ENCODE data around the gene CPN2. TPM values are rescaled to one million over a fixed set of nuclear protein-coding genes. Genes with fewer than 3 reads are reported as not detected.

The CPN2 gene
- total RNA-seq, 2 experiments from 2014 or later: not detected

- Histone ChIP-seq H3K9me2 (ENCODE audit: insufficient read depth, low read length) (no peaks in the 10 kb centered on the region), H4K20me1 (ENCODE audit: insufficient read depth, low read length) (no peaks in the 10 kb centered on the region), H3K4me3 (ENCODE audit: low read depth, low read length, poor library complexity, severe bottlenecking) (no peak overlapping the region), H3K4me1 (ENCODE audit: insufficient read depth, low read length, poor library complexity, severe bottlenecking) (no peaks in the 10 kb centered on the region), H2AFZ (ENCODE audit: low read length) (no peak overlapping the region), H3K27ac (ENCODE audit: low read depth, low read length, poor library complexity, severe bottlenecking) (no peak overlapping the region), H3K79me2 (ENCODE audit: insufficient read depth, low read depth, low read length) (no peaks in the 10 kb centered on the region), H3K9me3 (ENCODE audit: low read length) (peaks cover 7% of the 10 kb centered on the region; the same call in 1 of the 2 replicates), H3K36me3 (ENCODE audit: insufficient read depth, low read length) (no peaks in the 10 kb centered on the region), H3K4me2 (ENCODE audit: low read length) (no peak overlapping the region)
- intact Hi-C loops (cut with micrococcal nuclease; ENCODE audit: unreplicated experiment): no loop called here
- BruUV-seq (replicated peaks): no TSS peak
- ChIA-PET CTCF (ENCODE audit: unreplicated experiment) (no interaction called here), POLR2A (no interaction called here)
- no peak for DNase-seq (ENCODE audit: low spot score)
- TF ChIP-seq, protein P1, sequence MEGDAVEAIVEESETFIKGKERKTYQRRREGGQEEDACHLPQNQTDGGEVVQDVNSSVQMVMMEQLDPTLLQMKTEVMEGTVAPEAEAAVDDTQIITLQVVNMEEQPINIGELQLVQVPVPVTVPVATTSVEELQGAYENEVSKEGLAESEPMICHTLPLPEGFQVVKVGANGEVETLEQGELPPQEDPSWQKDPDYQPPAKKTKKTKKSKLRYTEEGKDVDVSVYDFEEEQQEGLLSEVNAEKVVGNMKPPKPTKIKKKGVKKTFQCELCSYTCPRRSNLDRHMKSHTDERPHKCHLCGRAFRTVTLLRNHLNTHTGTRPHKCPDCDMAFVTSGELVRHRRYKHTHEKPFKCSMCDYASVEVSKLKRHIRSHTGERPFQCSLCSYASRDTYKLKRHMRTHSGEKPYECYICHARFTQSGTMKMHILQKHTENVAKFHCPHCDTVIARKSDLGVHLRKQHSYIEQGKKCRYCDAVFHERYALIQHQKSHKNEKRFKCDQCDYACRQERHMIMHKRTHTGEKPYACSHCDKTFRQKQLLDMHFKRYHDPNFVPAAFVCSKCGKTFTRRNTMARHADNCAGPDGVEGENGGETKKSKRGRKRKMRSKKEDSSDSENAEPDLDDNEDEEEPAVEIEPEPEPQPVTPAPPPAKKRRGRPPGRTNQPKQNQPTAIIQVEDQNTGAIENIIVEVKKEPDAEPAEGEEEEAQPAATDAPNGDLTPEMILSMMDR (conservative IDR thresholded peaks at IDR 0.05; ENCODE audit: low read length): no peak
- TF ChIP-seq EZH2phosphoT487 (IDR thresholded peaks at IDR 0.05; ENCODE audit: borderline replicate concordance, low read depth, low read length): no peak
Observed at GRCh38 chr3:194320100-194320499, 31.0 kb downstream of the CPN2 start.

DNA sequence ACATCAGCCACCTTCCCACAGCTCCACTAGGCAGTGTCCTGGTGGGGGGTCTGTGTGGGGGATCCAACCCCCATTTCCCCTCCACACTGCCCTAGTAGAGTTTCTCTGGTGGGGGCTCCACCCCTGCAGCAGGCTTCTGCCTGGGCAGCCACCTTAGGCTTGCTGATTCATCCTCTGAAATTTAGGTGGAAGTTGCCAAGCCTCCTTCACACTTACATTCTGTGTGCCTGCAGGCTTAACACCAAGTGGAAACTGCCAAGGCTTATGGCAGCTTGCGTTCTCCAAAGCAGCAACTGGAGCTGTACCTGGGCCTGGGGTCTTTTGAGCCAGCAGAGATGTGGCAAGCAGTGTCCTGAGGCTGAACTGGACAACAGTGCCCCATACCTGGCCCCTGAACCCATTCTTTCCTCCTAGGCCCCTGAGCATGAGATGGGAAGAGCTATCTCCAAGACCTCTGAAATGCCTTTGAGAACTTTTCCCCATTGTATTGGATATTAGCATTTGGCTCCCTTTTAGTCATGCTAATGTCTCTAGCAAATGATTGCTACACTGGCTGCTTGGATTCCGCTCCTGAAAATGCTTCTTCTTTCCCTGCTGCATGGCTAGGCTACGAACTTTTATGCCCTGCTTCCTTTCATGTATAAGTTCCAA lies 32.5 kb downstream of the CPN2 start:
- CTCF ChIA-PET (ENCODE audit: unreplicated experiment): no interaction called here
- POLR2A ChIA-PET: no interaction called here
- H3K4me3 ChIP-seq (ENCODE audit: low read depth, low read length, poor library complexity, severe bottlenecking): no peak overlapping the region
- intact Hi-C loops (cut with micrococcal nuclease; ENCODE audit: unreplicated experiment): loop anchor here (5.0 kb wide), 1 partner anchor 651 kb away; no protein-coding TSS in a partner anchor
- H3K9me3 ChIP-seq (ENCODE audit: low read length): no peaks in the 10 kb centered on the region
- no peak overlapping the region for H2AFZ ChIP-seq (ENCODE audit: low read length)
- H3K4me1 ChIP-seq (ENCODE audit: insufficient read depth, low read length, poor library complexity, severe bottlenecking): no peaks in the 10 kb centered on the region
- H3K36me3 ChIP-seq (ENCODE audit: insufficient read depth, low read length): no peaks in the 10 kb centered on the region
- no peak overlapping the region for H3K4me2 ChIP-seq (ENCODE audit: low read length)
- no peaks in the 10 kb centered on the region for H3K79me2 ChIP-seq (ENCODE audit: insufficient read depth, low read depth, low read length)
- H4K20me1 ChIP-seq (ENCODE audit: insufficient read depth, low read length): no peaks in the 10 kb centered on the region
- TF ChIP-seq EZH2phosphoT487 (IDR thresholded peaks at IDR 0.05; ENCODE audit: borderline replicate concordance, low read depth, low read length): no peak
- TF ChIP-seq, protein P1 (conservative IDR thresholded peaks at IDR 0.05; ENCODE audit: low read length): no peak
- H3K9me2 ChIP-seq (ENCODE audit: insufficient read depth, low read length): no peaks in the 10 kb centered on the region
- DNase-seq (ENCODE audit: low spot score): no peak
- H3K27ac ChIP-seq (ENCODE audit: low read depth, low read length, poor library complexity, severe bottlenecking): no peak overlapping the region
- BruUV-seq (replicated peaks): no TSS peak

DNA sequence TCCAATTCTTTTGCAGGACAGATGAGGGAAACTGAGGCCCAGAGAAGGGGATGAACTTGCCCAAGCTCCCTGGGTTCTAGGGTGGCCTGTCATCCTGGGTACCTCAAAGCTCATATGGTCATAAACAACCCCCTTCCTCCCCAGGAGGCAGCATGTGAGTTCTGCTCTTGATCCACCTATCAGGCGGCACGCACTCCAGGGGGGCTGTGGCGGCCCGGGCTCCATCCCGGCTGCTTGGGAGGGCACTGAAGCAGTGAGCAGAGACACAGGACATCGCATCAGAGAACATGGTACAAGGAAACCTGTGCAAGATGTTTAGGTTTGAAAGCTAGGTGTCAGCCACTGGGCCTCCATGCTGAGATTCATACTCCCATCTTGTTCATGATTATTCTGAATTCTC lies 34.2 kb downstream of the CPN2 start:
- TF ChIP-seq, protein P1 (conservative IDR thresholded peaks at IDR 0.05; ENCODE audit: low read length): no peak
- TF ChIP-seq EZH2phosphoT487 (IDR thresholded peaks at IDR 0.05; ENCODE audit: borderline replicate concordance, low read depth, low read length): no peak
- no TSS peak for BruUV-seq (replicated peaks)
- DNase-seq (ENCODE audit: low spot score): no peak
- Histone ChIP-seq H3K4me1 (ENCODE audit: insufficient read depth, low read length, poor library complexity, severe bottlenecking) (no peaks in the 10 kb centered on the region), H3K9me3 (ENCODE audit: low read length) (no peaks in the 10 kb centered on the region), H3K27ac (ENCODE audit: low read depth, low read length, poor library complexity, severe bottlenecking) (no peak overlapping the region), H3K79me2 (ENCODE audit: insufficient read depth, low read depth, low read length) (no peaks in the 10 kb centered on the region), H2AFZ (ENCODE audit: low read length) (no peak overlapping the region), H3K4me3 (ENCODE audit: low read depth, low read length, poor library complexity, severe bottlenecking) (no peak overlapping the region), H3K4me2 (ENCODE audit: low read length) (no peak overlapping the region), H3K36me3 (ENCODE audit: insufficient read depth, low read length) (no peaks in the 10 kb centered on the region), H4K20me1 (ENCODE audit: insufficient read depth, low read length) (no peaks in the 10 kb centered on the region), H3K9me2 (ENCODE audit: insufficient read depth, low read length) (no peaks in the 10 kb centered on the region)
- ChIA-PET POLR2A (no interaction called here), CTCF (ENCODE audit: unreplicated experiment) (interaction anchor here (0.7 to 1.1 kb wide), 2 partner anchors 14 to 214 kb away, joined by 3 to 4 read pairs; no protein-coding TSS in a partner anchor)
- intact Hi-C loops (cut with micrococcal nuclease; ENCODE audit: unreplicated experiment): loop anchor here (5.0 kb wide), 1 partner anchor 650 kb away; no protein-coding TSS in a partner anchor

Measured in OCI-LY7 (cell line).